DOHH2 (cell line): Measurements from ENCODE around the gene LAMB1.

Experiments
- CTCF ChIP-seq: fragments of 200-600 bp; sonication (generic); IDR thresholded peaks from one replicate; pipeline ENCODE4 v1.5.1; 2014; ENCODE audit warnings: antibody characterized with exemption, mild to moderate bottlenecking, low read depth, low read length; ENCODE audit not compliant: poor library complexity, severe bottlenecking
- EZH2phosphoT487 ChIP-seq: fragments of 200-600 bp; sonication (generic); IDR thresholded peaks from 2 replicates; pipeline ENCODE4 v1.6.1; 2017; ENCODE audit warnings: borderline replicate concordance, mild to moderate bottlenecking, antibody characterized with exemption, low read length, moderate library complexity, mixed read lengths

GRCh38 chr7:107891636-107892366, 111.2 kb downstream of the LAMB1 start:
- TF ChIP-seq CTCF (no peak), EZH2phosphoT487 (no peak)
